Activated CD8-positive, alpha-beta T cell treated with anti-CD3 and anti-CD28 coated beads, Interleukin-2, amount 10 ng/mL, durations not matched to agents 7 days and 5 days (primary cell): ENCODE results near the gene IQCE. TPM values are rescaled to one million over a fixed set of nuclear protein-coding genes. Genes with fewer than 3 reads are reported as not detected.

ENCODE experiments used
- ATAC-seq: fragments of 150-1000 bp; cut with Tn5 transposase; one replicate; pipeline ENCODE4 v1.10.0; 2021; ENCODE audit warnings: moderate library complexity
- CTCF ChIA-PET: fragments of 350-600 bp; sonication (Branson Sonifier 250); formaldehyde crosslinking; loops from one replicate; lab custom pipeline; 2021; ENCODE audit warnings: antibody characterized with exemption; lab: Charles Lee
- POLR2A ChIA-PET: fragments of 350-600 bp; sonication (Branson Sonifier 250); formaldehyde crosslinking; loops from one replicate; lab custom pipeline; 2021; ENCODE audit warnings: antibody characterized with exemption; lab: Charles Lee
- DNase-seq: peaks from one replicate; pipeline ENCODE4 v3.0.0-alpha.2; 2020
- H3K27ac Mint-ChIP-seq: one replicate; pipeline ENCODE4 v1.8.0; 2021; ENCODE audit warnings: mild to moderate bottlenecking, mixed read lengths
- H3K27me3 Mint-ChIP-seq: one replicate; pipeline ENCODE4 v1.8.0; 2021; ENCODE audit warnings: low read depth, mixed read lengths
- H3K36me3 Mint-ChIP-seq: one replicate; pipeline ENCODE4 v1.8.0; 2021; ENCODE audit warnings: low read depth, mixed read lengths
- H3K4me1 Mint-ChIP-seq: one replicate; pipeline ENCODE4 v1.8.0; 2021; ENCODE audit warnings: low read depth, mixed read lengths
- H3K4me3 Mint-ChIP-seq: one replicate; pipeline ENCODE4 v1.8.0; 2021; ENCODE audit warnings: mild to moderate bottlenecking, mixed read lengths
- H3K9me3 Mint-ChIP-seq: one replicate; pipeline ENCODE4 v1.8.0; 2022; ENCODE audit warnings: mixed read lengths; ENCODE audit not compliant: insufficient read depth
- total RNA-seq, 2 experiments: library from RNA; stranded (reverse); gene quantifications; one replicate each; pipeline ENCODE4 v1.2.3, GENCODE V29; 2021

The IQCE gene
- total RNA-seq, 2 experiments from 2014 or later, result 11.6 to 12.4 TPM

DNA sequence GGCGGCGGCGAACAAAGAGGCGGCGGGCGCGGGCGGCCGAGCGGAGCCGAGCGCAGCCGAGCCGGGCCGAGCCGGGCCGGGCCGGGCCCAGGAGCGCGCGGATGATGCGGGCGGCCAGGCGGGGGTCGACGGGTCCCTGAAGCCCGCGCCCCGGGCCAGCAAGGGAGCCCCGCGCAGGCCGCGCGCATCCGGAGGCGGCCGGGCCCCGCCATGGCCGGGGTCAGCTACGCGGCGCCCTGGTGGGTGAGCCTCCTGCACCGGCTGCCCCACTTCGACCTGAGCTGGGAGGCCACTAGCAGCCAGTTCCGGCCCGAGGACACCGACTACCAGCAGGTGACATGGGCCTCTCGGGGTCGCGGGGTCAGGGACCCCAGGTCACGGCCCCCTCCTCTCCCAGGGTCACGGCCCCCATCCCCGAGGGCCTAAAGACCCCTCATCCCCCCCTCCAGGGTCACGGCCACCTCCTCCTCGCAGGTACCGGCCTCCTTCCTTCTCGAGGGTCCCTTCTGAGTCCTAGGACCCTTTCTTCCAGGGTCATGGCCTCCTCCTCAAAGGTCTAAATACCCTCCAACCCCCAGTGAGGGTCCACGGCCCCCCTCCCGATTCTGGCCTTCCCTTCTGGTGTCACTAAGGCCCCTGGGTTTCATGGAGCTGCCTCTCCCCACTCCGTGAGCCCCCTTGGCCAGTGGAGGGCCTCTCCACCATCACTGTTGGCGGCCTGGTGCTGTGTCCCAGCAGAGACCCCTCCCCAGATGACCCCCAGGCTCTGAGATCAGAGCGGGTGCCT lies 73.4 kb downstream of the IQCE start, which contains the start of gene TTYH3:
Gene TTYH3, plus strand, starts transcription at position 41 of the 787 bp plus-strand sequence. Its CDS starts 170 bp downstream, at position 211.
- ATAC-seq (peak; percentile 63), DNase-seq (no peak)
- Mint-ChIP-seq H3K36me3 (no peaks in the 10 kb centered on the region), H3K27me3 (no peaks in the 10 kb centered on the region), H3K4me3 (peak within 1 kb of the TSS; percentile 86), H3K9me3 (no peaks in the 10 kb centered on the region), H3K4me1 (peaks cover 20% of the 10 kb centered on the region), H3K27ac (peak within 1 kb of the TSS; percentile 87)
- ChIA-PET CTCF (interaction anchor here (0.9 to 2.2 kb wide), 6 partner anchors 11 to 162 kb away, joined by 3 to 13 read pairs (median 4); partner anchors contain the start of gene BRAT1), POLR2A (interaction anchor here (1.0 to 2.1 kb wide), 3 partner anchors 12 to 18 kb away, joined by 4 to 12 read pairs (median 4); no protein-coding TSS in a partner anchor)

- Mint-ChIP-seq H3K4me1 (peaks cover 20% of the 10 kb centered on the region), H3K36me3 (no peaks in the 10 kb centered on the region), H3K27me3 (no peaks in the 10 kb centered on the region), H3K27ac (peak overlapping the region; percentile 89), H3K4me3 (peak overlapping the region; percentile 86), H3K9me3 (no peaks in the 10 kb centered on the region)
- ChIA-PET POLR2A (interaction anchor here (0.7 to 2.1 kb wide), 2 partner anchors 11 to 74 kb away, joined by 3 to 12 read pairs; partner anchors contain the start of gene IQCE), CTCF (interaction anchor here (0.7 kb wide), 1 partner anchor 77 kb away, joined by 3 read pairs; no protein-coding TSS in a partner anchor)
- ATAC-seq, result peak; percentile 24
- DNase-seq, result peak; percentile 62
Measured at GRCh38 chr7:2632733-2633537, 74.2 kb downstream of the IQCE start.

DNA sequence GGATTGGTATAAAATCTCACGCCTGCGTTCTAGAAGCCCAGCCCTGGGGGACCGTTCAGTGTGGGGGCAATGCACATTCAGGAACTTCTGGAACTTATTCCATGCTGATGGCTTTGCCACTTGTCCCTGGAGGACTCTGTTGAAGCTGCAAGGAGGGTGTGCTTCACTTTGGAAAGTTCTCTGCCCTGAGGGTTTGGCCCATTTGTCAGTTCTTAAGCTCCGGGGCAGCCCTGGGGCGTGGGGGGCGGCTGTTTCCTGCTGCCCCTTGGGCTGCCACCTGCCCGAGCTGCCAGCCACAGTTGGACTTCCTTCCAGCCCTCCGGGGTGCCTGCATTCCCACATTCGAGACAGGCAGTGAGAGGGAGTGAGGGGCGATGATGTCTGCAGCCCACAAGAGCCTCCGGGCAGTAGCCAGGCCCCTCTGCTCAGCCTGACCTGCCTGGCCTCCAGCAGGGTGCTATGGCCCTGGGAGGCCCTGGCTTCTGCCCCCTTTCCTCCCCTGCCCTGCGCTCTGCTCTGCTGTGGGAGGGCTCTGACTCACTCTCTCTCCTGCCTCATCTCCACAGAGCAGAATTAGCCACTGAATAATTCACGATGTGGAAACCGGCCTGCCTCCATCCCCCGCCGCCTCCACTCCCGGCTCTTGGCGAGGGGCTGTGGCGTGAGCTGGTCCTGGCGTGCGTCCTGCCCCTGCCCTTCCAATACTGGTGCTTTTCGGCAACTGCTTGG lies 74.9 kb downstream of the IQCE start:
- Mint-ChIP-seq H3K4me3 (peak overlapping the region; percentile 86), H3K27ac (peak overlapping the region; percentile 89), H3K9me3 (no peaks in the 10 kb centered on the region), H3K36me3 (no peaks in the 10 kb centered on the region), H3K27me3 (no peaks in the 10 kb centered on the region), H3K4me1 (peaks cover 20% of the 10 kb centered on the region)
- no peak for ATAC-seq
- POLR2A ChIA-PET, result interaction anchor here (0.7 to 3.4 kb wide), 2 partner anchors 11 to 75 kb away, joined by 3 to 14 read pairs; partner anchors contain the start of gene IQCE
- CTCF ChIA-PET, result interaction anchor here (0.7 kb wide), 1 partner anchor 76 kb away, joined by 3 read pairs; no protein-coding TSS in a partner anchor
- DNase-seq, result peak; percentile 49

DNA sequence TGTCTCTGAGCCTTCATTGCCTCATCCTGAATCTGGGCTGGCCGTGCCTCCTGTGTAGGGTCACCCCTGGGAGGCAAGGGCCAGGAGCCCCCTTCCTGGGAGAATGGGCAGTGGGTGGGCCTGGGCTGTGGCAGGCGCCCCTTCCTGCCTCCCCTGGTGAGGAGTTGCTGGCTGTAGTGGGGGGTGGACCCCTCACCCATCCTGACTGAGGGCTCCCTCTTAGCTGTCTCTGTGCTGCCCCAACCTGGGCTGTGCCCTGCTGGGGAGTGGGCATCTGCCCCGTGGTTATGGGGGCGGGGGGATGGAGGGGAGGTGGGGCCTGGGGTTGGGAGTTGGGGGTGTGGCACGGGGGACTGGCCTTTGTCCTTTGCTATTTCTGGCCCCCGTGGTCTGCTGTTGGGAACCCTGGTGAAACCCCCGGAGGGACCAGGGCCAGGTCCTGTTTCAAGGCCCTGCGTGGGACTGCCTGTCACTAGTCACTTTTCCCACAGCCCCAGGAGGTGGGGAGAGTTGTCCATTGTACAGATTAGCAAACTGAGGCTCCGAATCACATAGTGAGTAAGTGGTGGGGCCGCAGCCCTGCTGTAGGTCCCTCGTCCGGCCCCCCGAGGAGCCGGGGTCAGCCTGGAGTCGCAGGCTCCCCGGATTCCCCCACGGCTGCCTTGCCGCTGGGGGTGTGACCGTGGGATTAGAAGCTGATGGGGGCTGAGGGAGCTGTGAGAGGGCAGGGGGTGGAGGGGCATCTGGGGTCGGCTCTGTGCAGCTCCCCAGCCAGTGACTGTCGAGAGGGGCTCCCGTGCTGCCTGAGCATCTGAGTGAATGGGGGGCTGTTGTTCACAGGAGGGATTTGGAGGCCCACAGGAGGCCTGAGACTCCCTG lies 75.7 kb downstream of the IQCE start:
- H3K36me3 Mint-ChIP-seq, result no peaks in the 10 kb centered on the region
- POLR2A ChIA-PET, result interaction anchor here (3.4 kb wide), 1 partner anchor 10 kb away, joined by 14 read pairs; no protein-coding TSS in a partner anchor
- H3K9me3 Mint-ChIP-seq, result no peaks in the 10 kb centered on the region
- CTCF ChIA-PET, result interaction anchor here (1.1 kb wide), 1 partner anchor 75 kb away, joined by 4 read pairs; no protein-coding TSS in a partner anchor
- no peaks in the 10 kb centered on the region for H3K27me3 Mint-ChIP-seq
- H3K4me3 Mint-ChIP-seq, result peak overlapping the region; percentile 86
- H3K27ac Mint-ChIP-seq, result peak overlapping the region; percentile 46
- peaks cover 20% of the 10 kb centered on the region for H3K4me1 Mint-ChIP-seq
- no peak for DNase-seq
- ATAC-seq, result no peak

DNA sequence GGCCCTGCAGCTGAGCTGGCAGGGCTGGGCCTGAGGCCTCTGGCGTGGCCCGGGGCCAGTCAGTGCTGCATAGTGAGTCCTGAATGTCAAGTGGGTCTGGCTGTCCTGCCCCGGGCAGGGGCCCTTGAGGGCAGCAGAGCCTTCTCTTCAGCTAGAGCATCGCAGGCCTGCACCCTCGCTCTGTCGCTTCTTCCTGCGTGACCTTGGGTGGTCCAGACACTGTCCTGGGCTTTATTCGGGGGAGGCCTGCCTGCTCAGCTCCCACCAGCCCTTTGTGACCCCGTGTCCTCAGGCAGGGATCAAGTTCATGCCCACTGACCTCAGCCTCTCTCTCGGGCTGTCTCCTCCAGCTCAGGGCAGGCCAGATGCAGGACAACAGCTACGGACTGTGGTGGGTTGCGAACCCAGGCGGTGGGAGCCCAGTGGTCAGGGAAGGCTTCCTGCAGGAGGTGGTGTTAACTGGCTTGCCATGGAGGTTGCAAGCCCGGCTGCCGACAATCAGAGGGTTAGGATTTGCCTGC lies 76.4 kb downstream of the IQCE start:
- Mint-ChIP-seq H3K27ac (no peak overlapping the region), H3K27me3 (no peaks in the 10 kb centered on the region), H3K4me3 (no peak overlapping the region), H3K36me3 (no peaks in the 10 kb centered on the region), H3K4me1 (peaks cover 20% of the 10 kb centered on the region), H3K9me3 (no peaks in the 10 kb centered on the region)
- no peak for ATAC-seq
- ChIA-PET POLR2A (interaction anchor here (3.4 kb wide), 1 partner anchor 10 kb away, joined by 14 read pairs; no protein-coding TSS in a partner anchor), CTCF (interaction anchor here (1.1 kb wide), 1 partner anchor 75 kb away, joined by 4 read pairs; no protein-coding TSS in a partner anchor)
- DNase-seq, result no peak

DNA sequence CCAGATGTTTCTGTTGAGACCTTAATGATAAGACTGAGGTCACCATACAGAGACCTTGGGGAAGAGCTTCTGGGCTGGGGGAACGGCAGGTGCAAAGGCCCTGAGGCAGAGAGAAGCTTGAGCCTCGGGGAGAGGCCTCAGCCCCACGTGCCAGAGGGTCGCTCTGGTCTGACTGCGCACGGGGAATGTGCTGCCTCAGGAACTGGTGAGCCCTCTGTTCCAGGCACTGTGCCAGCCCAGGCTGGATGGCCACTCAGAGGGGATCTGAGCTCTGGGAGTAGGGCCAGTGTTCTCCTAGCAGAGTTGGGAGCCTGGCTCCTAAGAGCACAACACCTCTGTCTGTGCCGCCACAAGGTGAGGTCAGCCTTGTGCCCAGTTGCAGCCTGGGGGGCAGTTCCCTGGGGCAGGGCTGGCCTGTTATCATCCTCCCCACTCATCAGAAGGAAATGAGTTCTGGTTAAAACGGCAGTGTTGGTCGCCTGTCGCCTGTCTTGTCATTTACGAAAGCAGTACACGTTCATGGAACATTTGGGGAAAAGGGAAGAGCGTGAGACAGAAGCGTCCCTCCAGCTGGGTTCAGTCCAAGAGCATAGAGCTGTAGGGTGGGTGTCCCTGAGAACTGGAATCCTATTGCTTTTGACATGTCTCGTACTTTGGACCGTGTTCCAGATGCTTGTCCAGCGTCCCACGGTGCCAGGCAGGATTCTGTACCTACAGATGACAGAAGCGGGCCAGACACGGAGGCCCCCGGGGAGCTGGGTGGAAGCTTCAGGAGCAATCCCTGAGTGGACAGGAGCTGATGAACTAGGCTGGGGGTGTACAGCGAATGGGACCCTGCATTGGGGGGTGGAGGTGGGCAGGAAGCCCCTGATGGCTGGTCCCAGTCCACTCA lies 77.3 kb downstream of the IQCE start:
- Mint-ChIP-seq H3K27ac (no peak overlapping the region), H3K36me3 (no peaks in the 10 kb centered on the region), H3K4me1 (peaks cover 18% of the 10 kb centered on the region), H3K27me3 (no peaks in the 10 kb centered on the region), H3K9me3 (no peaks in the 10 kb centered on the region), H3K4me3 (no peak overlapping the region)
- POLR2A ChIA-PET, result interaction anchor here (3.4 kb wide), 1 partner anchor 9 kb away, joined by 14 read pairs; no protein-coding TSS in a partner anchor
- ATAC-seq (no peak), DNase-seq (no peak)
- CTCF ChIA-PET, result no interaction called here

DNA sequence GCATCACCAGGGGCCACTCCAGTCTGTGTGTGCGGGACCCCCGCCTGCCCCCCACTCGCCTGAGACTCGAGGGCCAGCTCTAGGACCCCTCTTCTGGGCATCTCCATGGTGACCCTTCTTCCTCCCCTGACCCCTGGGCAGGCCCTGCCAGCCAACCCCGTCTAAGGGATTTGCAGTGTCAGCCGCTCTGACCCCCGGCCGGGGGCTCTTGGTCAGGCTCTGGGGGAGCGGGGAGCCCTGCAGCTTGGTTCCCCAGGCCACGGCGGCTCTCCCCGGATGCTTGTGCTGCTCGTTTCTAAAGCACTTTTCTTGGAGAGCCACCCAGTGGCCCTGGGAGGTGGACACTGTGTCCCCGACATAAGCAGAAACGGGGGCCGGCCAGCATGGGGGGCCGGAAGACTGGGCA lies 78.3 kb downstream of the IQCE start:
- Mint-ChIP-seq H3K4me3 (no peak overlapping the region), H3K4me1 (peaks cover 15% of the 10 kb centered on the region), H3K27ac (no peak overlapping the region), H3K9me3 (no peaks in the 10 kb centered on the region), H3K27me3 (no peaks in the 10 kb centered on the region), H3K36me3 (no peaks in the 10 kb centered on the region)
- CTCF ChIA-PET, result no interaction called here
- ATAC-seq (no peak), DNase-seq (no peak)
- POLR2A ChIA-PET, result no interaction called here

- Mint-ChIP-seq H3K36me3 (no peaks in the 10 kb centered on the region), H3K4me3 (no peak overlapping the region), H3K27ac (no peak overlapping the region), H3K27me3 (no peaks in the 10 kb centered on the region), H3K4me1 (peaks cover 15% of the 10 kb centered on the region), H3K9me3 (no peaks in the 10 kb centered on the region)
- ChIA-PET CTCF (interaction anchor here (0.7 to 1.9 kb wide), 2 partner anchors 29 to 72 kb away, joined by 3 to 4 read pairs; no protein-coding TSS in a partner anchor), POLR2A (no interaction called here)
- no peak for DNase-seq
- no peak for ATAC-seq
Measured at GRCh38 chr7:2637505-2638223, 78.9 kb downstream of the IQCE start.
